ENCODE measurements around the gene CHIT1.

The CHIT1 gene

GRCh38 chr1:203229471-203230135 lies at the start of gene CHIT1:
CHIT1 (minus strand) TSS chr1:203229673; CDS start chr1:203229636, 37 bp downstream.
- Histone ChIP-seq H3K27ac (no peak within 1 kb of the TSS), H4K20me1 (no peaks in the 10 kb centered on the region), H3K36me3 (no peaks in the 10 kb centered on the region), H3K4me2 (no peak within 1 kb of the TSS), H3K9ac (no peak within 1 kb of the TSS), H3K4me1 (peaks cover 7% of the 10 kb centered on the region), H3K27me3 (no peaks in the 10 kb centered on the region), H3K4me3 (no peak within 1 kb of the TSS), H3K9me3 (peaks cover 19% of the 10 kb centered on the region)
- TF ChIP-seq Cebpa-rat (IDR thresholded peaks at IDR 0.05), result no peak

GRCh38 chr1:203278885-203279406 lies 49.5 kb upstream of the CHIT1 start:
- TF ChIP-seq Cebpa-rat (IDR thresholded peaks at IDR 0.05), result no peak
- H3K27ac ChIP-seq, result peak overlapping the region; percentile 83
- H3K36me3 ChIP-seq, result no peaks in the 10 kb centered on the region
- H3K9me3 ChIP-seq, result no peaks in the 10 kb centered on the region
- H3K9ac ChIP-seq, result peak overlapping the region; percentile 76
- no peaks in the 10 kb centered on the region for H4K20me1 ChIP-seq
- no peaks in the 10 kb centered on the region for H3K27me3 ChIP-seq
- peaks cover 100% of the 10 kb centered on the region for H3K4me1 ChIP-seq
- peak overlapping the region; percentile 48 for H3K4me3 ChIP-seq
- H3K4me2 ChIP-seq, result peak overlapping the region; percentile 95

GRCh38 chr1:203278082-203278884 lies 48.8 kb upstream of the CHIT1 start:
- Histone ChIP-seq H3K27ac (peak overlapping the region; percentile 83), H3K4me3 (peak overlapping the region; percentile 48), H3K36me3 (no peaks in the 10 kb centered on the region), H3K27me3 (no peaks in the 10 kb centered on the region), H3K4me2 (peak overlapping the region; percentile 95), H3K9me3 (no peaks in the 10 kb centered on the region), H3K4me1 (peaks cover 100% of the 10 kb centered on the region), H4K20me1 (no peaks in the 10 kb centered on the region), H3K9ac (peak overlapping the region; percentile 76)
- TF ChIP-seq Cebpa-rat (IDR thresholded peaks at IDR 0.05), result no peak

- peak overlapping the region; percentile 95 for H3K4me2 ChIP-seq
- no peaks in the 10 kb centered on the region for H3K9me3 ChIP-seq
- H3K9ac ChIP-seq, result peak overlapping the region; percentile 76
- H3K27me3 ChIP-seq, result no peaks in the 10 kb centered on the region
- H4K20me1 ChIP-seq, result no peaks in the 10 kb centered on the region
- TF ChIP-seq Cebpa-rat (IDR thresholded peaks at IDR 0.05), result no peak
- no peak overlapping the region for H3K4me3 ChIP-seq
- no peaks in the 10 kb centered on the region for H3K36me3 ChIP-seq
- peaks cover 100% of the 10 kb centered on the region for H3K4me1 ChIP-seq
- peak overlapping the region; percentile 83 for H3K27ac ChIP-seq
Measured at GRCh38 chr1:203276916-203277545, 47.6 kb upstream of the CHIT1 start.

GRCh38 chr1:203276408-203276807 lies 46.9 kb upstream of the CHIT1 start:
- Histone ChIP-seq H3K27me3 (no peaks in the 10 kb centered on the region), H3K27ac (peak overlapping the region; percentile 83; the same call in 1 of the 2 replicates), H3K4me2 (peak overlapping the region; percentile 95), H3K9me3 (no peaks in the 10 kb centered on the region), H4K20me1 (no peaks in the 10 kb centered on the region), H3K4me1 (peaks cover 100% of the 10 kb centered on the region), H3K36me3 (no peaks in the 10 kb centered on the region), H3K4me3 (no peak overlapping the region), H3K9ac (peak overlapping the region; percentile 76; the same call in 1 of the 2 replicates)
- no peak for TF ChIP-seq Cebpa-rat (IDR thresholded peaks at IDR 0.05)

GRCh38 chr1:203275656-203276272 lies 46.3 kb upstream of the CHIT1 start:
- Histone ChIP-seq H4K20me1 (no peaks in the 10 kb centered on the region), H3K4me1 (peaks cover 100% of the 10 kb centered on the region), H3K27ac (peak overlapping the region; percentile 10; the same call in 1 of the 2 replicates), H3K4me2 (peak overlapping the region; percentile 95; the same call in 1 of the 2 replicates), H3K9ac (0 out of 2 replicates have a peak overlapping the region, but pooled peaks have one; percentile 76), H3K4me3 (no peak overlapping the region), H3K9me3 (no peaks in the 10 kb centered on the region), H3K36me3 (no peaks in the 10 kb centered on the region), H3K27me3 (no peaks in the 10 kb centered on the region)
- no peak for TF ChIP-seq Cebpa-rat (IDR thresholded peaks at IDR 0.05)

- H3K4me2 ChIP-seq, result peak overlapping the region; percentile 95
Measured at GRCh38 chr1:203274603-203275381, 45.3 kb upstream of the CHIT1 start.

GRCh38 chr1:203273869-203274602 lies 44.6 kb upstream of the CHIT1 start:
- H3K27me3 ChIP-seq, result no peaks in the 10 kb centered on the region
- peaks cover 98% of the 10 kb centered on the region for H3K4me1 ChIP-seq
- H3K9me3 ChIP-seq, result no peaks in the 10 kb centered on the region
- no peaks in the 10 kb centered on the region for H3K36me3 ChIP-seq
- no peaks in the 10 kb centered on the region for H4K20me1 ChIP-seq
- H3K4me3 ChIP-seq, result peak overlapping the region; percentile 55
- H3K4me2 ChIP-seq, result peak overlapping the region; percentile 95
- no peak for TF ChIP-seq Cebpa-rat (IDR thresholded peaks at IDR 0.05)
- H3K9ac ChIP-seq, result peak overlapping the region; percentile 60
- peak overlapping the region; percentile 63 for H3K27ac ChIP-seq

More at GRCh38 chr1:203274603-203275381, 45.3 kb upstream of the CHIT1 start:
- no peaks in the 10 kb centered on the region for H3K27me3 ChIP-seq
- peak overlapping the region; percentile 63 for H3K27ac ChIP-seq
- H4K20me1 ChIP-seq, result no peaks in the 10 kb centered on the region
- no peak for TF ChIP-seq Cebpa-rat (IDR thresholded peaks at IDR 0.05)
- H3K36me3 ChIP-seq, result no peaks in the 10 kb centered on the region
- no peaks in the 10 kb centered on the region for H3K9me3 ChIP-seq
- no peak overlapping the region for H3K4me3 ChIP-seq
- no peak overlapping the region for H3K9ac ChIP-seq
- peaks cover 98% of the 10 kb centered on the region for H3K4me1 ChIP-seq

Data from BLaER1 (cell line).